GM23338 (cell line): Measurements from ENCODE around the gene SEL1L3.

Source experiments
- CREB1 ChIP-seq: fragments of 250-450 bp; sonication (Bioruptor Pico); IDR thresholded peaks from 2 replicates; pipeline ENCODE4 v1.5.0; 2020; ENCODE audit warnings: low read depth, mild to moderate bottlenecking, moderate library complexity
- EZH2 ChIP-seq: fragments of 200-600 bp; sonication (generic); IDR thresholded peaks from one replicate; pipeline ENCODE4 v1.8.0; 2017; ENCODE audit warnings: antibody characterized with exemption, mild to moderate bottlenecking, low read depth; ENCODE audit not compliant: unreplicated experiment
- EZH2phosphoT487 ChIP-seq: fragments of 200-600 bp; sonication (generic); IDR thresholded peaks from one replicate; pipeline ENCODE4 v1.8.1; 2018; ENCODE audit warnings: antibody characterized with exemption; ENCODE audit not compliant: unreplicated experiment
- NANOG ChIP-seq: IDR thresholded peaks from 2 replicates; pipeline ENCODE4 v1.6.1; 2016; ENCODE audit warnings: antibody characterized with exemption, borderline replicate concordance
- POLR2AphosphoS5 ChIP-seq: IDR thresholded peaks from 2 replicates; pipeline ENCODE4 v1.6.1; 2016; ENCODE audit warnings: antibody characterized with exemption, low read depth
- ZNF114 ChIP-seq: fragments of 250-450 bp; sonication (Bioruptor Pico); IDR thresholded peaks from 2 replicates; pipeline ENCODE4 v1.5.0; 2020; ENCODE audit warnings: mild to moderate bottlenecking, moderate library complexity
- TF ChIP-seq, protein P1 (sequence below): IDR thresholded peaks from one replicate; pipeline ENCODE4 v1.6.1; 2018; ENCODE audit warnings: antibody characterized with exemption; ENCODE audit not compliant: unreplicated experiment
- TF ChIP-seq, protein P2 (sequence below), 2 experiments: fragments of 200-600 bp in 1 of 2; sonication (generic) in 1 of 2; conservative IDR thresholded peaks; 2 replicates each; pipeline versions ENCODE4 v1.5.1 to v1.6.1; 2016 to 2017; ENCODE audit warnings: antibody characterized with exemption in 2 of 2, low read depth in 2 of 2, mild to moderate bottlenecking in 2 of 2, moderate library complexity in 1 of 2

DNA sequence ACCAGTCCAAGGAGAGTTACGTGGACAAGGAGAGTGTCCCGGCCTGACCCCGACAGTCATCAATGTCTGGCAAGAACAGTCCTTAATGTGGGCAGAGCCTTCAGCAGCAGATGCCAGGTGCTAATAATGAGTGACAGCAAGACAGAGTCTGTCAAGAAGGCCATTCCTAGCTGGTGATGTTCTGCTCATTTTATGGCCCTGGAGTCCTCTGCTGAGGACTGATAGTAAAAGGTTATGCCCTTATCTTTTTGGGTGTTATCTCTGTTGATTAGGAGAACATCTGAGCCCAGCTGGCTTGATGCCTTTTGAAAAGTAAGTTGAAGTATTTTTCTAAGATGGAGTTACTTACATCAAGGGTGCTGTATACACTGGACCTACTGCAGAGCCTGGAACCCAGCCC lies 139.8 kb downstream of the SEL1L3 start:
- TF ChIP-seq POLR2AphosphoS5 = no peak
- no peak for TF ChIP-seq CREB1 (CRISPR knock-in tag)
- no peak for TF ChIP-seq ZNF114 (CRISPR knock-in tag)
- TF ChIP-seq, protein P1, sequence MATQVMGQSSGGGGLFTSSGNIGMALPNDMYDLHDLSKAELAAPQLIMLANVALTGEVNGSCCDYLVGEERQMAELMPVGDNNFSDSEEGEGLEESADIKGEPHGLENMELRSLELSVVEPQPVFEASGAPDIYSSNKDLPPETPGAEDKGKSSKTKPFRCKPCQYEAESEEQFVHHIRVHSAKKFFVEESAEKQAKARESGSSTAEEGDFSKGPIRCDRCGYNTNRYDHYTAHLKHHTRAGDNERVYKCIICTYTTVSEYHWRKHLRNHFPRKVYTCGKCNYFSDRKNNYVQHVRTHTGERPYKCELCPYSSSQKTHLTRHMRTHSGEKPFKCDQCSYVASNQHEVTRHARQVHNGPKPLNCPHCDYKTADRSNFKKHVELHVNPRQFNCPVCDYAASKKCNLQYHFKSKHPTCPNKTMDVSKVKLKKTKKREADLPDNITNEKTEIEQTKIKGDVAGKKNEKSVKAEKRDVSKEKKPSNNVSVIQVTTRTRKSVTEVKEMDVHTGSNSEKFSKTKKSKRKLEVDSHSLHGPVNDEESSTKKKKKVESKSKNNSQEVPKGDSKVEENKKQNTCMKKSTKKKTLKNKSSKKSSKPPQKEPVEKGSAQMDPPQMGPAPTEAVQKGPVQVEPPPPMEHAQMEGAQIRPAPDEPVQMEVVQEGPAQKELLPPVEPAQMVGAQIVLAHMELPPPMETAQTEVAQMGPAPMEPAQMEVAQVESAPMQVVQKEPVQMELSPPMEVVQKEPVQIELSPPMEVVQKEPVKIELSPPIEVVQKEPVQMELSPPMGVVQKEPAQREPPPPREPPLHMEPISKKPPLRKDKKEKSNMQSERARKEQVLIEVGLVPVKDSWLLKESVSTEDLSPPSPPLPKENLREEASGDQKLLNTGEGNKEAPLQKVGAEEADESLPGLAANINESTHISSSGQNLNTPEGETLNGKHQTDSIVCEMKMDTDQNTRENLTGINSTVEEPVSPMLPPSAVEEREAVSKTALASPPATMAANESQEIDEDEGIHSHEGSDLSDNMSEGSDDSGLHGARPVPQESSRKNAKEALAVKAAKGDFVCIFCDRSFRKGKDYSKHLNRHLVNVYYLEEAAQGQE = no peak
- TF ChIP-seq, protein P2, sequence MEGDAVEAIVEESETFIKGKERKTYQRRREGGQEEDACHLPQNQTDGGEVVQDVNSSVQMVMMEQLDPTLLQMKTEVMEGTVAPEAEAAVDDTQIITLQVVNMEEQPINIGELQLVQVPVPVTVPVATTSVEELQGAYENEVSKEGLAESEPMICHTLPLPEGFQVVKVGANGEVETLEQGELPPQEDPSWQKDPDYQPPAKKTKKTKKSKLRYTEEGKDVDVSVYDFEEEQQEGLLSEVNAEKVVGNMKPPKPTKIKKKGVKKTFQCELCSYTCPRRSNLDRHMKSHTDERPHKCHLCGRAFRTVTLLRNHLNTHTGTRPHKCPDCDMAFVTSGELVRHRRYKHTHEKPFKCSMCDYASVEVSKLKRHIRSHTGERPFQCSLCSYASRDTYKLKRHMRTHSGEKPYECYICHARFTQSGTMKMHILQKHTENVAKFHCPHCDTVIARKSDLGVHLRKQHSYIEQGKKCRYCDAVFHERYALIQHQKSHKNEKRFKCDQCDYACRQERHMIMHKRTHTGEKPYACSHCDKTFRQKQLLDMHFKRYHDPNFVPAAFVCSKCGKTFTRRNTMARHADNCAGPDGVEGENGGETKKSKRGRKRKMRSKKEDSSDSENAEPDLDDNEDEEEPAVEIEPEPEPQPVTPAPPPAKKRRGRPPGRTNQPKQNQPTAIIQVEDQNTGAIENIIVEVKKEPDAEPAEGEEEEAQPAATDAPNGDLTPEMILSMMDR (conservative IDR thresholded peaks at IDR 0.05; ENCODE audit: low read depth in 2 of 2) = no peak
- no peak for TF ChIP-seq NANOG
- TF ChIP-seq EZH2phosphoT487 = no peak
- TF ChIP-seq EZH2 = no peak
